ENCODE data around the gene C19orf85.
A peak's percentile ranks its signal among the peaks of the same experiment; 100 is the strongest.

The C19orf85 gene

DNA sequence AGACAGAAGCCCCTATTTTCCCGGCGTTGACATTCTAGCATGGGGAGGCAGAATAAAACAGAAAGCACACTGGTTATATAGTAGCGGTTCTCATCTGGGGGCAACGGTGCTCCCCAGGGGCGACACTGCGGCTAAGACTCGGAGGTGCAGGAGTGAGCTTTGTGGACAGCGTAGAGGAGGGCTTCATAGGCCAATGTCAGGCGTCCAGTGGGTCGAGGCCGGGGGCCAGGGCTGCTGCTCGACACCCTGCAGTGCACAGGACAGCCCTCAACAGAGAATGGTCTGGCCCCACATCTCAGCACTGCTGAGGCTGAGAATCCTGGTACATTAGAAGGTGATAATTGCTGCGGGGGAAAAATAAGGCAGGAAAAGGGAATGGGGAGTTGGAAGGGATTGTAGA is 13.4 kb upstream of the C19orf85 start:
- TF ChIP-seq SPI1 (IDR thresholded peaks at IDR 0.05; ENCODE audit: low read depth, low read length): no peak
- TF ChIP-seq POLR2AphosphoS5 (IDR thresholded peaks at IDR 0.05; ENCODE audit: low read depth, low read length): no peak
- TF ChIP-seq TAF1 (IDR thresholded peaks at IDR 0.05; ENCODE audit: low read depth, low read length): no peak
- no peak for DNase-seq (ENCODE audit: insufficient read length, low spot score)
- FAIRE-seq: no peak

GRCh38 chr19:55476100-55476775 is 11.7 kb upstream of the C19orf85 start, which contains the start of gene ZNF628:
Gene ZNF628 (plus strand): TSS chr19:55476617. CDS start chr19:55479911, 3,294 bp downstream.
- DNase-seq (ENCODE audit: insufficient read length, low spot score) (peak; percentile 100), FAIRE-seq (peak; percentile 95)
- no peak for TF ChIP-seq POU2F2 (IDR thresholded peaks at IDR 0.05; ENCODE audit: low read depth, low read length)
- TF ChIP-seq TAF1 (IDR thresholded peaks at IDR 0.05; ENCODE audit: low read depth, low read length): peak; percentile 45; the same call in 1 of the 2 replicates
- TF ChIP-seq POLR2AphosphoS5 (IDR thresholded peaks at IDR 0.05; ENCODE audit: low read depth, low read length): 0 out of 2 replicates have a peak, but pooled peaks have one; percentile 22
- no peak for TF ChIP-seq SPI1 (IDR thresholded peaks at IDR 0.05; ENCODE audit: low read depth, low read length)
- peak; percentile 12 for TF ChIP-seq PAX5 (IDR thresholded peaks at IDR 0.05; ENCODE audit: insufficient read depth, low read length, severe bottlenecking)
- TF ChIP-seq POLR2A (IDR thresholded peaks at IDR 0.05; ENCODE audit: low read depth, low read length): peak; percentile 27; the same call in 1 of the 2 replicates

GRCh38 chr19:55474269-55475265 is 10.0 kb upstream of the C19orf85 start:
- DNase-seq (ENCODE audit: insufficient read length, low spot score) (no peak), FAIRE-seq (no peak)
- TF ChIP-seq POLR2AphosphoS5 (IDR thresholded peaks at IDR 0.05; ENCODE audit: low read depth, low read length): no peak
- no peak for TF ChIP-seq PAX5 (IDR thresholded peaks at IDR 0.05; ENCODE audit: insufficient read depth, low read length, severe bottlenecking)
- TF ChIP-seq TAF1 (IDR thresholded peaks at IDR 0.05; ENCODE audit: low read depth, low read length): no peak
- no peak for TF ChIP-seq SPI1 (IDR thresholded peaks at IDR 0.05; ENCODE audit: low read depth, low read length)
- no peak for TF ChIP-seq POLR2A (IDR thresholded peaks at IDR 0.05; ENCODE audit: low read depth, low read length)

DNA sequence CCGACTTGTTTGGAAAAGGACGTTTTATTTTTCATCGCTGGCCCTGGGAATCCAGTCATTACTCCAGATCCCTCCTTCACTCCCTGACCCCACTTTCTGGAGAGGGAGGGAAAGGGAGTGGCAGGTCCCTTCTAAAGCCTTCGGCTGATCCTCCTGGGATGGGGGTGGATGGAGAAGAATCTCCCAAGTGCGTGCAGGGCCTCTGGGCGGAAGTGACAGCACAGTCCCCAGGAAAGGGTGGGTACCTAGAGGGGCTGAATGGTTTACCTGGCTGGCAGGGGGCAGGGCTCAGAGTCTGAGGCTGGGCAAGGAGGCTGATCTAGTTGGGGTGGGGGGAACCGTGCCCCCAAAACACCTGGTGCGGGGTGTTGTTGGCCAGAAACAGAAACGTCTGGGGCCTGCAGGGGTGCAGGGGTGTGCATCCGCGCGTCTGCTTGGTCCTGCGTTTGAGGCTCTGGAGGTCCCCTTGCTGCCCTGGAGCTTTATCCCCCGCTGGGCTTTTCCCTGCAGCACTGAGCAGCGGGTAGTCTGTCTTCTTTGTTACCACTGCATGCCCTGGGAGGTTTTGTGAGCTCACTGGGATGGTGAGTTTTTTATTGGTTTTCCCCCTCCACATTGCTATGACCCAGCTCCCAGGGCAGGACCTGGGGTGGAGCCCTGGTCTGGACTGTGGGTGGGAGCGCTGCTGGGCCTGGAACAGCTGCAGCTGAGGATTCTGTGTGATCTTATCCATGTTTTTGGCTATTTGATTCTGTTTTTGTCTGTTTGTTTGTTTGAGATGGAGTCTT is 8.9 kb upstream of the C19orf85 start:
- no peak for FAIRE-seq
- no peak for TF ChIP-seq POU2F2 (IDR thresholded peaks at IDR 0.05; ENCODE audit: low read depth, low read length)
- TF ChIP-seq POLR2AphosphoS5 (IDR thresholded peaks at IDR 0.05; ENCODE audit: low read depth, low read length): no peak
- TF ChIP-seq SPI1 (IDR thresholded peaks at IDR 0.05; ENCODE audit: low read depth, low read length): no peak
- TF ChIP-seq POLR2A (IDR thresholded peaks at IDR 0.05; ENCODE audit: low read depth, low read length): no peak
- no peak for TF ChIP-seq PAX5 (IDR thresholded peaks at IDR 0.05; ENCODE audit: insufficient read depth, low read length, severe bottlenecking)
- no peak for TF ChIP-seq TAF1 (IDR thresholded peaks at IDR 0.05; ENCODE audit: low read depth, low read length)

DNA sequence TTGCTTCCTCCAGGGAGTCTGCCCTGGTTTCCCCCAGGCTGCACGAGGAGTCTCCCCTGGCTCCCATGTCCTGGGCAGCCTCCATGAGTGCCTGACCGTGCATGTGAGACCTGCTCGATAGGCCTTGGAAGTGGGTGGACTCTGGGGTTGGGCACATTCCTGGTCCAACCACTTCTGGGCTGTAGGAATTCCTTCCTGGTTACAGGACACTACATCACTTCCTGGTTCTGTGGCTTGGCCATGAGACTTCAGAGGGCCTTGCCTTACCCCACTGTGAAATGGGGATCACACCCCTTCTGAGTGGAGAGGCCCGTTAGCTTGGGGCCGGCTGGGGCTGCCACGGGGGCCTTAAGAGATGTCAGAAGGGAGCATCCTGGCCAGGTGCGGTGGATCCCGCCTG is 7.9 kb upstream of the C19orf85 start:
- DNase-seq (ENCODE audit: insufficient read length, low spot score) (no peak), FAIRE-seq (no peak)
- no peak for TF ChIP-seq PAX5 (IDR thresholded peaks at IDR 0.05; ENCODE audit: insufficient read depth, low read length, severe bottlenecking)
- TF ChIP-seq POU2F2 (IDR thresholded peaks at IDR 0.05; ENCODE audit: low read depth, low read length): no peak
- no peak for TF ChIP-seq POLR2A (IDR thresholded peaks at IDR 0.05; ENCODE audit: low read depth, low read length)
- TF ChIP-seq SPI1 (IDR thresholded peaks at IDR 0.05; ENCODE audit: low read depth, low read length): no peak
- TF ChIP-seq POLR2AphosphoS5 (IDR thresholded peaks at IDR 0.05; ENCODE audit: low read depth, low read length): no peak
- TF ChIP-seq TAF1 (IDR thresholded peaks at IDR 0.05; ENCODE audit: low read depth, low read length): no peak

More for the DNA sequence above, 8.9 kb upstream of the C19orf85 start:
- DNase-seq (ENCODE audit: insufficient read length, low spot score): no peak

GRCh38 chr19:55471266-55471665 is 6.7 kb upstream of the C19orf85 start:
- DNase-seq (ENCODE audit: insufficient read length, low spot score) (no peak), FAIRE-seq (no peak)
- TF ChIP-seq PAX5 (IDR thresholded peaks at IDR 0.05; ENCODE audit: insufficient read depth, low read length, severe bottlenecking) (no peak), TAF1 (IDR thresholded peaks at IDR 0.05; ENCODE audit: low read depth, low read length) (no peak), POLR2A (IDR thresholded peaks at IDR 0.05; ENCODE audit: low read depth, low read length) (no peak)

DNA sequence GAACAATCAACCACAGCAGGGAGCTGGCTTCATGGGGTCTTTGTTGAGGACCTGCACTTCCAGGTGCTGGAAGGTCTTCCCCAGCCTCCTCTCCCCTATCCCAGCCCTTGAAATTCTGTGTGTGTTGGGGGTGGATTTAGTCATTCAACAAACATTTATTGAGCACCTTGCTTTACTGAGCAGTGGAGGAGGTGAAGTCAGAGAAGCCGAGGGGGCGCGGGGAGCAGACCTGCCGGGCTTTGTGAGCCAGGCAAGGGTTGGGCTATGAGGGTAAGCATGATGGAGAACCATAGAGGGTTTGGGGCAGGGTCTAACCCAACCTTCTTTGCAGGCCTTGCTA is 3.5 kb upstream of the C19orf85 start:
- TF ChIP-seq POU2F2 (IDR thresholded peaks at IDR 0.05; ENCODE audit: low read depth, low read length) (no peak), SPI1 (IDR thresholded peaks at IDR 0.05; ENCODE audit: low read depth, low read length) (no peak), POLR2A (IDR thresholded peaks at IDR 0.05; ENCODE audit: low read depth, low read length) (no peak), TAF1 (IDR thresholded peaks at IDR 0.05; ENCODE audit: low read depth, low read length) (no peak), POLR2AphosphoS5 (IDR thresholded peaks at IDR 0.05; ENCODE audit: low read depth, low read length) (no peak), PAX5 (IDR thresholded peaks at IDR 0.05; ENCODE audit: insufficient read depth, low read length, severe bottlenecking) (no peak)
- DNase-seq (ENCODE audit: insufficient read length, low spot score) (no peak), FAIRE-seq (no peak)

- DNase-seq (ENCODE audit: insufficient read length, low spot score) (peak; percentile 89), FAIRE-seq (peak; percentile 71)
Measured at GRCh38 chr19:55467236-55468053, 2.9 kb upstream of the C19orf85 start.

More at GRCh38 chr19:55467236-55468053, 2.9 kb upstream of the C19orf85 start:
- no peak for TF ChIP-seq TAF1 (IDR thresholded peaks at IDR 0.05; ENCODE audit: low read depth, low read length)
- TF ChIP-seq POU2F2 (IDR thresholded peaks at IDR 0.05; ENCODE audit: low read depth, low read length): no peak
- no peak for TF ChIP-seq SPI1 (IDR thresholded peaks at IDR 0.05; ENCODE audit: low read depth, low read length)
- no peak for TF ChIP-seq POLR2A (IDR thresholded peaks at IDR 0.05; ENCODE audit: low read depth, low read length)
- no peak for TF ChIP-seq POLR2AphosphoS5 (IDR thresholded peaks at IDR 0.05; ENCODE audit: low read depth, low read length)
- TF ChIP-seq PAX5 (IDR thresholded peaks at IDR 0.05; ENCODE audit: insufficient read depth, low read length, severe bottlenecking): no peak
